OCI-LY3 (cell line): ENCODE data around the gene KCTD15.

Experiments used
- EZH2phosphoT487 ChIP-seq: fragments of 200-600 bp; shearing (Covaris generic); IDR thresholded peaks from 2 replicates; pipeline ENCODE4 v1.6.1; 2018; ENCODE audit warnings: antibody characterized with exemption, mixed run types, low read depth
- TF ChIP-seq, protein P1 (sequence below): fragments of 200-600, 300-600 bp; sonication (generic); IDR thresholded peaks from 2 replicates; pipeline ENCODE4 v1.5.1; 2014; ENCODE audit warnings: antibody characterized with exemption, low read length, low read depth

DNA sequence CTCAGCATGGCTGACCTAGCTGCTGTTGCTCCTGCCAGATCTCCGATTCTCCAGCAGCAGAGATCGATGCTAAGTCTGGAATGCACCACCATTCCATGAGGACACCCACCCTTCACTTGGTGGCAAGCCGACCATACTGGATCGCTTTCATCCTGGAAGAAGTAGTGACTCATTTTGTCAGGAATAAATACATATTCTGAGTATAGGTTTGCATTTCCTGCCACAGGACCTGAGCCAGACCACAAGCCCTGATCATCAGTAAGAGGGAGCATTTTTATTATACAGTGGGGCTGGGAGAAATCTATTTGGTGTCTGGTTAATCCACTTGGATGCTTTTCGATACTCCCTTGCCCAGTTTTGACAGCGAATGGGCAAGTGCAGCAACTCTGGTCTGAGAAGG, 10.9 kb upstream of the KCTD15 start:
- TF ChIP-seq, protein P1, sequence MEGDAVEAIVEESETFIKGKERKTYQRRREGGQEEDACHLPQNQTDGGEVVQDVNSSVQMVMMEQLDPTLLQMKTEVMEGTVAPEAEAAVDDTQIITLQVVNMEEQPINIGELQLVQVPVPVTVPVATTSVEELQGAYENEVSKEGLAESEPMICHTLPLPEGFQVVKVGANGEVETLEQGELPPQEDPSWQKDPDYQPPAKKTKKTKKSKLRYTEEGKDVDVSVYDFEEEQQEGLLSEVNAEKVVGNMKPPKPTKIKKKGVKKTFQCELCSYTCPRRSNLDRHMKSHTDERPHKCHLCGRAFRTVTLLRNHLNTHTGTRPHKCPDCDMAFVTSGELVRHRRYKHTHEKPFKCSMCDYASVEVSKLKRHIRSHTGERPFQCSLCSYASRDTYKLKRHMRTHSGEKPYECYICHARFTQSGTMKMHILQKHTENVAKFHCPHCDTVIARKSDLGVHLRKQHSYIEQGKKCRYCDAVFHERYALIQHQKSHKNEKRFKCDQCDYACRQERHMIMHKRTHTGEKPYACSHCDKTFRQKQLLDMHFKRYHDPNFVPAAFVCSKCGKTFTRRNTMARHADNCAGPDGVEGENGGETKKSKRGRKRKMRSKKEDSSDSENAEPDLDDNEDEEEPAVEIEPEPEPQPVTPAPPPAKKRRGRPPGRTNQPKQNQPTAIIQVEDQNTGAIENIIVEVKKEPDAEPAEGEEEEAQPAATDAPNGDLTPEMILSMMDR: no peak
- no peak for TF ChIP-seq EZH2phosphoT487
